ENCODE results near the gene S100PBP.

GRCh38 chr1:32870615-32871363, 53.3 kb downstream of the S100PBP start, which contains the start of gene FNDC5:
- no peak for TF ChIP-seq ZNF274 (IDR thresholded peaks at IDR 0.05; ENCODE audit: insufficient read depth, insufficient read length)
- no peak for TF ChIP-seq HDGF (IDR thresholded peaks at IDR 0.05)
- no peak for TF ChIP-seq EZH2 (IDR thresholded peaks at IDR 0.05; ENCODE audit: borderline replicate concordance, control insufficient read depth, low read depth, low read length)
- no peak for TF ChIP-seq GATAD2B (conservative IDR thresholded peaks at IDR 0.05; ENCODE audit: low read depth)
- TF ChIP-seq NFYB (IDR thresholded peaks at IDR 0.05; ENCODE audit: insufficient read depth, low read depth, low read length), result no peak
- TF ChIP-seq EGR1 (IDR thresholded peaks at IDR 0.05; ENCODE audit: borderline replicate concordance in 1 of 2, low read depth in 2 of 2, low read length in 2 of 2), result peak in 1 of 2 experiments; percentile 73; a peak in 1 of 3 replicates
- TF ChIP-seq CBFB (IDR thresholded peaks at IDR 0.05; ENCODE audit: low read depth), result no peak
- TF ChIP-seq MAX (IDR thresholded peaks at IDR 0.05; ENCODE audit: low read depth, low read length), result no peak

Data from GM12878 (cell line).